Upper lobe of left lung (tissue), 6 donors: ENCODE results near the gene RBP5. TPM values are rescaled to one million over a fixed set of nuclear protein-coding genes. Genes with fewer than 3 reads are reported as not detected.

ENCODE experiments used
- ATAC-seq, 2 donors: fragments of 200-7000 bp; cut with Tn5 transposase; one replicate each; pipeline ENCODE4 v1.9.1; 2022; ENCODE audit warnings: mild to moderate bottlenecking in 2 of 2, moderate library complexity in 2 of 2; ENCODE audit not compliant: low FRiP score in 2 of 2
- DNase-seq, 2 donors: peaks; one replicate each; pipeline ENCODE4 v3.0.0-alpha.2; 2019 to 2020
- H3K27ac ChIP-seq, 4 donors: fragments of 200-600 bp; sonication (generic); one replicate each; pipeline ENCODE4 v1.5.1; 2016 to 2019
- H3K27me3 ChIP-seq, 4 donors: fragments of 200-600 bp; sonication (generic); one replicate each; pipeline ENCODE4 v1.5.1; 2017 to 2019
- H3K36me3 ChIP-seq, 4 donors: fragments of 200-600 bp; sonication (generic); one replicate each; pipeline ENCODE4 v1.5.1; 2016 to 2019
- H3K4me1 ChIP-seq, 4 donors: fragments of 200-600 bp; sonication (generic); one replicate each; pipeline ENCODE4 v1.5.1; 2018 to 2019
- H3K4me3 ChIP-seq, 4 donors: fragments of 200-600 bp; sonication (generic); one replicate each; pipeline ENCODE4 v1.5.1; 2017 to 2019; ENCODE audit warnings: mild to moderate bottlenecking in 2 of 4, moderate library complexity in 1 of 4
- H3K9me3 ChIP-seq, 4 donors: fragments of 200-600 bp; sonication (generic); one replicate each; pipeline ENCODE4 v1.5.1; 2018 to 2019
- EP300 ChIP-seq, 4 donors: sonication (generic); formaldehyde crosslinking; IDR thresholded peaks; one replicate each; pipeline ENCODE4 v1.5.1; 2017; ENCODE audit warnings: antibody characterized with exemption in 4 of 4, control low read depth in 2 of 4
- POLR2A ChIP-seq, 4 donors: fragments of 450-650 bp; IDR thresholded peaks; one replicate each; pipeline ENCODE4 v1.5.1; 2016 to 2017; ENCODE audit warnings: antibody characterized with exemption in 4 of 4, mild to moderate bottlenecking in 2 of 4
- POLR2AphosphoS5 ChIP-seq, 2 donors: sonication (generic); formaldehyde crosslinking; IDR thresholded peaks; one replicate each; pipeline ENCODE4 v1.5.1; 2017; ENCODE audit warnings: antibody characterized with exemption in 2 of 2
- WGBS, 2 donors: methylation state at CpG; one replicate each; pipeline ENCODE4 v1.1.5; 2017 to 2018; 5-methylcytosine and 5-hydroxymethylcytosine counted together
- total RNA-seq, 6 donors: library from RNA; depleted of rRNA in 4 of 6; stranded (reverse); fragments of >200 nt in 4 of 6; gene quantifications; one replicate each; pipeline versions ENCODE4 v1.1.0 to v1.2.1, GENCODE V29; 2016 to 2021
- TF ChIP-seq, protein P1 (sequence below), 6 experiments: fragments of 450-650 bp in 4 of 6; fragments of 200-600 bp in 2 of 6; sonication (generic) in 2 of 6; IDR thresholded peaks; one replicate each; pipeline ENCODE4 v1.5.1; 2016 to 2019; ENCODE audit warnings: antibody characterized with exemption in 6 of 6
- donor health status: DM: no; HTN: no; CAD: no; lungs with moderate emphysema.
- donor health status: DM: no; HTN: yes; CAD: no; lungs with severe emphysema.

Gene RBP5, protein sequence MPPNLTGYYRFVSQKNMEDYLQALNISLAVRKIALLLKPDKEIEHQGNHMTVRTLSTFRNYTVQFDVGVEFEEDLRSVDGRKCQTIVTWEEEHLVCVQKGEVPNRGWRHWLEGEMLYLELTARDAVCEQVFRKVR
- total RNA-seq, result 1 to 10 TPM in 2 of 6 donors, not detected in 4; 1.8 to 6.9 TPM

DNA sequence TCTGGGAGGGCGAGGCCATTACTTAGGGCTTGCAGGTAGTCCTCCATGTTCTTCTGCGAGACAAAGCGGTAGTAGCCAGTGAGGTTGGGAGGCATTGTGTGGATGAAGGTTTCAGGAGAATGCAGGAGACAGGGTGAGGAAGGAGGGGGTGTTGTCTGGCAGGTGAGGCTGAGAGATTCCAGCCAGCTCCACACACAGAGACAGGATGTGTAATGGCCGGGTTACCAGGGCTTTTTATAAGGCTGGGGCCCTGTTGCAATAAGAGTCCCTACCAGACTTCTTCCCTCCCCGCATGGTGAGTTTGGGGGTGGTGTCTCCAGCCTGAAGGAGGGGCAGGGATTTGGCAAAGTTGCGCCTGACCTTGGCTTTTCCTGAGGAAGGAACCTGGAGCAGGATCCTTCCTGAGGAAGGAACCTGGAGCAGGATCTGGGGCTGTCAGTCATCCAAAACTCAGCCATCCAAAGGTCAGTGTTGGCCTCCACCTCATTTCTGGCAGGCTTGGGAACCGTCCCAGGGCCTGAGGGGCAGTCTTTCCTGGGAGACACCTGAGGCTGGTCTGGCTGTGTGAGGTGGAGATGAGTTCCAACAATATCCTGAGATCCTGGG, at the start of gene RBP5:
Gene RBP5, minus strand, starts transcription at position 209 of the 606 bp plus-strand sequence. Its CDS starts 114 bp downstream, at position 95.
- ATAC-seq, result no peak
- Histone ChIP-seq H3K4me1 (peaks cover 19 to 28% (median 22%) of the 10 kb centered on the region in 4 donors), H3K27me3 (peaks cover 0 to 3% (median 0%) of the 10 kb centered on the region in 4 donors), H3K36me3 (peaks cover 0 to 3% (median 0%) of the 10 kb centered on the region in 4 donors), H3K4me3 (peak within 1 kb of the TSS; percentile 57 to 86 (median 70)), H3K27ac (peak within 1 kb of the TSS in 3 of 4 donors; percentile 53 to 84 (median 81)), H3K9me3 (no peaks in the 10 kb centered on the region)
- 55 to 70% methylated on average over 6 to 7 of the region's 7 CpGs for WGBS, 2 donors
- DNase-seq, result no peak
- TF ChIP-seq EP300 (IDR thresholded peaks at IDR 0.05), result no peak
- TF ChIP-seq POLR2A (IDR thresholded peaks at IDR 0.05), result no peak

GRCh38 chr12:7178481-7178880, 49.8 kb upstream of the RBP5 start:
- TF ChIP-seq EP300 (IDR thresholded peaks at IDR 0.05), result no peak
- TF ChIP-seq, protein P1, sequence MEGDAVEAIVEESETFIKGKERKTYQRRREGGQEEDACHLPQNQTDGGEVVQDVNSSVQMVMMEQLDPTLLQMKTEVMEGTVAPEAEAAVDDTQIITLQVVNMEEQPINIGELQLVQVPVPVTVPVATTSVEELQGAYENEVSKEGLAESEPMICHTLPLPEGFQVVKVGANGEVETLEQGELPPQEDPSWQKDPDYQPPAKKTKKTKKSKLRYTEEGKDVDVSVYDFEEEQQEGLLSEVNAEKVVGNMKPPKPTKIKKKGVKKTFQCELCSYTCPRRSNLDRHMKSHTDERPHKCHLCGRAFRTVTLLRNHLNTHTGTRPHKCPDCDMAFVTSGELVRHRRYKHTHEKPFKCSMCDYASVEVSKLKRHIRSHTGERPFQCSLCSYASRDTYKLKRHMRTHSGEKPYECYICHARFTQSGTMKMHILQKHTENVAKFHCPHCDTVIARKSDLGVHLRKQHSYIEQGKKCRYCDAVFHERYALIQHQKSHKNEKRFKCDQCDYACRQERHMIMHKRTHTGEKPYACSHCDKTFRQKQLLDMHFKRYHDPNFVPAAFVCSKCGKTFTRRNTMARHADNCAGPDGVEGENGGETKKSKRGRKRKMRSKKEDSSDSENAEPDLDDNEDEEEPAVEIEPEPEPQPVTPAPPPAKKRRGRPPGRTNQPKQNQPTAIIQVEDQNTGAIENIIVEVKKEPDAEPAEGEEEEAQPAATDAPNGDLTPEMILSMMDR (IDR thresholded peaks at IDR 0.05), result no peak
- no peak for TF ChIP-seq POLR2AphosphoS5 (IDR thresholded peaks at IDR 0.05)
- no peak for TF ChIP-seq POLR2A (IDR thresholded peaks at IDR 0.05)
- no peak for ATAC-seq
- H3K4me3 ChIP-seq, result no peak overlapping the region
- H3K27ac ChIP-seq, result no peak overlapping the region
- DNase-seq, result no peak
- H3K36me3 ChIP-seq, result no peaks in the 10 kb centered on the region
- no peaks in the 10 kb centered on the region for H3K9me3 ChIP-seq
- H3K27me3 ChIP-seq, result no peaks in the 10 kb centered on the region
- 87 to 89% methylated on average over 2 of the region's 2 CpGs for WGBS, 2 donors
- H3K4me1 ChIP-seq, result no peaks in the 10 kb centered on the region

DNA sequence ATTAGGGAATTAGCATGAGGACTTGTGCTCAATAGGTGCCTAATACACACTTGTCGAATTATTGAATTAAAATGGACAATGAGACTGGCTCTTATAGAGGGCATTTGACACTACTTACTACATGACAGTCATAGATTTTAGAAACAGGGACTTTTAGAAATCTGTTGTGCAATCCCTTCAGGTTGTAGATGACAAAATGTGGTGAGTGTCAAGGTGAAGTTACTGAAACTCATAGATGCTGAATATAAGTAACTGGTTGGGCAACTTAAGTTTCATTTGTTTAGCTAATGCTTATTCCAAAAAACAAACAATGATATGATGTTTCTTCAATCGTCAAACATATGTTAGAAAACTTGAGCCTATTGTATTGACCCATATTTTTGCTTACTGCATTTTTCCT, 47.9 kb upstream of the RBP5 start:
- H3K27ac ChIP-seq, result no peak overlapping the region
- no peaks in the 10 kb centered on the region for H3K27me3 ChIP-seq
- TF ChIP-seq, protein P1 (IDR thresholded peaks at IDR 0.05), result no peak
- TF ChIP-seq POLR2A (IDR thresholded peaks at IDR 0.05) (no peak), POLR2AphosphoS5 (IDR thresholded peaks at IDR 0.05) (no peak), EP300 (IDR thresholded peaks at IDR 0.05) (no peak)
- no peaks in the 10 kb centered on the region for H3K4me1 ChIP-seq
- H3K36me3 ChIP-seq, result no peaks in the 10 kb centered on the region
- ATAC-seq, result no peak
- H3K9me3 ChIP-seq, result peaks cover 0 to 4% (median 0%) of the 10 kb centered on the region in 4 donors
- DNase-seq, result no peak
- H3K4me3 ChIP-seq, result no peak overlapping the region
- 47 to 65% methylated on average over 2 of the region's 2 CpGs for WGBS, 2 donors

DNA sequence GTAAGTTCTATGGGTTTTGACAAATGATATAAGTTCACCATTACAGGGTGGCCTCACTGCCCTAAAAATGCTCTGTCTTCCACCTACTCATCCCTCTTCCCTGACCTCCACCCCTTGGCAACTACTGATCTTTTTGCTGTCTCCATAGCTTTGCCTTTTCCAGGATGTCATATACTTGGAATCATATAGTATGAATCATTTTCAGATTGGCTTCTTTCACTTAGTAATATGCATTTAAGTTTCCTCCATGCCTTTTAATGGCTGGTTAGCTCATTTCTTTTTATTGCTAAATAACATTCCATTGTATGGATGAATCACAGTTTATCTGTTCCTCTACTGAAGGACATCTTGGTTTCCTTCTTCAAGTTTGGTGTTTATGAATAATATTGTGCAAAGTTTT, 46.8 kb upstream of the RBP5 start:
- Histone ChIP-seq H3K4me3 (no peak overlapping the region), H3K36me3 (no peaks in the 10 kb centered on the region), H3K27me3 (no peaks in the 10 kb centered on the region), H3K4me1 (no peaks in the 10 kb centered on the region), H3K9me3 (peaks cover 0 to 10% (median 0%) of the 10 kb centered on the region in 4 donors), H3K27ac (no peak overlapping the region)
- TF ChIP-seq POLR2AphosphoS5 (IDR thresholded peaks at IDR 0.05), result no peak
- TF ChIP-seq EP300 (IDR thresholded peaks at IDR 0.05), result no peak
- TF ChIP-seq, protein P1 (IDR thresholded peaks at IDR 0.05), result no peak
- TF ChIP-seq POLR2A (IDR thresholded peaks at IDR 0.05), result no peak
- ATAC-seq (no peak), DNase-seq (no peak)

DNA sequence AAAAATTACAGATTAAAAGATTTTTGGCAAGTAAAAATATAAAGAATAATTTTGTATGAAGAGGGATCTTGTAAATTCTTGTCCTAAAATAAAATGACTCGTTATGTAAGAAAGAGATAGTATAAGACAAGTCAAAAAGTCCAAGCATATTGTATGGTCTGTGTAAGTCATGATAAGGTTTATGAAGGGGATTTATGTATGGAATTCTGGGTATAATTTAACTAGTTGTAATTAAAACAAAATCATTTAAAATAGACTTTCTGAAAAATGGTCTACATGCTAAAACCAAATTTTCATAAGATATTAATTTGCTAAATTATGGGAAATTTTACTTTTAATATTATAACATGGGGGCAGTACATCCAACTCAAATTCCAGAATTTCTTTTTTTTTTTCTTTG, 43.2 kb upstream of the RBP5 start:
- Histone ChIP-seq H3K27me3 (no peaks in the 10 kb centered on the region), H3K36me3 (no peaks in the 10 kb centered on the region), H3K27ac (no peak overlapping the region), H3K4me1 (no peaks in the 10 kb centered on the region), H3K9me3 (peaks cover 0 to 25% (median 5%) of the 10 kb centered on the region in 4 donors), H3K4me3 (no peak overlapping the region)
- ATAC-seq (no peak), DNase-seq (no peak)
- WGBS, 2 donors, result 73 to 79% methylated on average over 1 of the region's 1 CpG
- TF ChIP-seq EP300 (IDR thresholded peaks at IDR 0.05) (no peak), POLR2A (IDR thresholded peaks at IDR 0.05) (no peak), POLR2AphosphoS5 (IDR thresholded peaks at IDR 0.05) (no peak)

DNA sequence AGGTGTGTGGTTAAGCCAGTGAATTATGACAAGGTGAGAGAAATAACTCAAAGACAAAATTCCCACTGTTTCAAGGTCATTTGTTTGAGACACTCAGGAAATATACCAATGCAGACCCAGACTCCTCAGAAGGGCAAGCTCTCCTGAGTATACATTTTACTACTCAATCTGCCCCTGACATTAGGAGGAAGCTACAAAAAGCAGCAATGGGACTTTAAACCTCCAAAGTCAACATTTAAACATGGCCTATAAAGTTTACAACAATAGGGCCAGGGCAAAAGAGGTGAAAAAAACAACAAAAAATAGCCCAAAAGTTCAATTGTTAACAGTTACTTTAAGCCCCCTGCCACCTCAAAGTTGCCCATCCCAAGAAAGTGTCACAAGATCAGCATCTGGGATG, 41.3 kb upstream of the RBP5 start:
- ATAC-seq, result no peak
- H3K9me3 ChIP-seq, result peaks cover 0 to 25% (median 5%) of the 10 kb centered on the region in 4 donors

More for the DNA sequence above, 41.3 kb upstream of the RBP5 start:
- H3K36me3 ChIP-seq, result no peaks in the 10 kb centered on the region
- no peak overlapping the region for H3K27ac ChIP-seq
- H3K4me3 ChIP-seq, result no peak overlapping the region
- no peaks in the 10 kb centered on the region for H3K4me1 ChIP-seq
- no peak for TF ChIP-seq POLR2AphosphoS5 (IDR thresholded peaks at IDR 0.05)
- DNase-seq, result no peak
- H3K27me3 ChIP-seq, result no peaks in the 10 kb centered on the region
